ENCODE results near the gene FAM185A. TPM values are rescaled to one million over a fixed set of nuclear protein-coding genes. Genes with fewer than 3 reads are reported as not detected.

The FAM185A gene

Small RNA genes lying within 50 kb of the gene (small RNA-seq; reads per million reads assigned to genes)
- not detected for gene RNU6-1136P
